ENCODE results near the gene TBC1D22A.

TBC1D22A gene

DNA sequence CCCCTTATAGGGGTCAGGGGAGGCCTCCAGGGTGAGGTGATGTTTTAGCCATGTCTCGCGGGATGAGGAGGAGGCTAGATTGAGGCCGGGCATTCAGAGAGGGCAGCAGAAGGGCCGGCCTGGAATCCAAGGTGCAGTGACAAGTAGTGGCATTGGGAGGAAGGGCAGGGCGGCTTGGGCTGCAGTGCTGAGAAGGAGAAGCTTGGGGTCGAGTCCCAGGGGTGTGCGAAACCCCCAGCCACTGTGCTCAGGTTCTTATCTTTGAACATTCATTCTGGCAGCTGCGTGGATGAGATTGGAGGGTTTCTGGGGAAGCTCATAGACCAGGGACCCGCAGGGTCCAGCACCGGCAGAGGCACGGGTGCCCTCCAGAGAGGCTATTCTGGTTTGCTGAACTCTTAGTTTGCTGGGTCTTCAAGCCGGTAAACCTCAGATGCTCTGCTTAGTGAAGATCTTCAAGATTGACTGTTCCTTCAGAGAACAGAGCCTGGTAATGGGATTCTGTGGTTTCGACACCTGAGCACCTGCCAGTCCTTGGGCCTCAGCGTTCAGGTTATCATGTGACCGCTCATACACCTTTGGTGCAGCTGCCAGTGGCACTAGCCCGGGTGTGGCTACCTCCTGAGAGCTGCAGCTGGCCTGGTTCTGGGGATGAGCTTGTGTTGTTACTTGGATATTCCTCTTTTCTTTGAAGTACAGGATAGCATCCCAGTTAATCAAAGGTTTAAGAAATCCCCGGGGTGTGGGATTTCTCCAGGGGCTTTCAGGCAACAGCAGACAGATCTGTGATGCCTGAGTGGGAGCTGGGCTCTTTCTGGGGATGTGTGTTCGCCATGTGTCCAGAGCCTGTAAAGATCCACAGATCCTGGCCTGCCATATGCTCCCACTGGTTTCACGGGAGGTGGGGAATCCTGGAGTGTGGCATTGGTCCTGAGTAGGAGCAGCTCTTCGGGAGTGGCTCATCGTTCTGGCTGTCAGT is 152.8 kb downstream of the TBC1D22A start:
- DNase-seq = no peak

DNA sequence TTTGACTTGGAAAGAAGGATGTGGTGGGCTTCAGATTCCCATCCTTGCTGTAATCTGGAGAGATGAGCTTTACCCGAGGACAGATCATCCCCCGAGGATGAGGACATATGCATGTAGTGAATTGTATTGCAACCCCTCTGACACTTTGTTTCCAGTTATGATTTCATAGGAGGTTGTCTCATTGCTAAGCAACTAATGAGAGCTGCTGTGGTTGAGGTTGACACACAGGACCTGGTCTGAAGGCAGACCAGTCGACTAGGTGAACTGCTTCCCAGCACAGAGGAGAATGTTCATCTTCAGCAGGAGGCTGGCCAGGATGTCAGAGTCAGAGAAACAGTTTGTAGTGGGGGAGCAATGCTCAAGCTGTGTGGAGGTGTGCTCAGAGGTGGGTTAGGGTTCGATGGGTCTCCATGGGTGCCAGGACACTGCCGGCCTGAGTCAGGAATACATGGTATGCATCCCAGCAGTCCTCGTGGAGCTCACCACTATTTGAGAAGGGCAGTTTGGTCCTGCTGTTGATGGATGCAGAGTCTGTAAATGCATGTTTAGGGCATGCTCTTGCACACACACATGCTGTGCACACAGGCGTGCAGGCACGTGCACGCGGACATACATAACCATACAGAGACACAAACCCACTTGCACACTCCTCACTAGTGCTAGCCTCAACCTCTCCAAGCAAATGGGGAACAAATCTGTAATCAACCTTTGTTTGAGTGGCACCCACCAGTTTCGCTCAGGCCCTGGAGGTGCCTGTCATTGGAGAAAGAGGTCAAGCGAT is 153.7 kb downstream of the TBC1D22A start:
- DNase-seq = no peak

DNA sequence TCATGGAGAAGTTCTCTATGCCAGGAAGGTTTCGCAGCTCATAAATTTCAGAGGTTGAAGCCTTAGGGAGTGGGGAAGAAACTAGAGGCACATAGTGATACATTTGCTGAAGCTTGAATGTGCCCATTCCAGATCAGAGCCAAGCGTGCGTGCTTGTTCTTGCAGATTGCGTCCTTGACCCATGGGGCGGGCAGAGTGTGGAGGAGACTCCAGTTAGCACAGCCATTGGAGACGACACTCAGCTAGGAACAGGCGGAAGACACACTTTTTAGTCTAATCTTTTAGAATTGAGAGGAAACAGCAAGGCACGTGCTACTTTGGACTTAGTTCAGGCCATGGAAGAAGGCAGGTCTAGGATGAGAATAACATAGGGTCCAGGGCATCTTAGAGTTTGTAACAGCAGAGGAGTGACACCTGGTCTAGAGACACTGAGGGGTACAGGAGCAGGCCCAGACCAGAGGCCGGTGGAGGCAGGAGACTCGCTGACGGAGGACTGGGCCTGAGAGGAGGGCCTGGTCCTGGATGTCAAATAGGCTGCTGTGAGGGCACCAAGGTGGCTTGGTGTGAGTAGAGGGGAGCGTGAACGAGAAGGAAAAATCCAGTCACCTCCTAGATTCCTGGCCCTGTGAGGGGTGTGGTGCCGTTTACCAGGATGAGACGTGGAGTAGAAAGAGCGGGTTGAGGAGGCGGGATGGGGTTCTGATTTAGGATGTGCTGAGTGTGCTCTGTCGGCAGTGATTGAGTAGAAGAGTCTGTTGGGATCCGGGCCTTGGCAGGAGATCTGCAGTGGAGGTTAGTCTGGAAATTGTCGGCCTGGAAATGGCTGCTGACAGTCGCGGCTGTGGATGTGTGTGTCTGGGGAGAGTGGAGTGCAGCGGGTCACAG is 154.7 kb downstream of the TBC1D22A start:
- DNase-seq = no peak

DNA sequence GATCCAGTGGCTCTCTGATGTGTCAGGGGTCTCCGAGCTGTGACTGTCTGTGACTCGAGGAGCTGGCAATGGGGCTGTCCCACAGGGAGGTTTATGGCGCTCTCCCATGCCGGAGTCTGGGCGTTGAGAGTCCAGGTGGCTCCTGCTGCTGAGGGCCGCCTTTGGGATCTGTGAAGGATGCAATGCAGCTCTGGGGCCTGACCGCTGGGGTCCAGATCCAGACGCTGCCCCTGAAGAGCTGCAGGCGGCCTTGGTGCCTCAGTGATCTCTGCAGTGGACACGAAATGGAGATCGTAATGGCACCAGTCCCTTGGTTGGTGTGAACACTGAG is 155.3 kb downstream of the TBC1D22A start:
- DNase-seq = no peak

DNA sequence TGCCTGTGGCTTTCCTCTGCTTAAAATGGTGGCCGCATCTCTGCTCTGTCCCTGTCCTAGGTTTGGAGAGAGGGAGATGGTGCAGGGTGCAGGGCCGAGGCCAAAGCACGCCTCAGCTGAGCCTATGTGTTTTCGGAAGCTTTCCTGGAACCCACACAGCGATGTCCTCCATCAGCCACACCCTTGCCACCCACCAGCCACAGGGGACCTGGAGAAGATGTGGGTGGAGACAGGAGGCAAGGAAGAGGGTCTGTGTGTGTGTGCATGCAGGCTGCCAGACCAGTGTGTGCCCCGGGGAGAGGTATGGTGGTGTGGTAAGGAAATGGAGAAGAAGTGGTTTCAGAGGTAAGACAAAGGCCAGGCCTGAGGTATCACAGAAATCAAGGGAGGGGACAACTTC is 155.7 kb downstream of the TBC1D22A start:
- DNase-seq = no peak

DNA sequence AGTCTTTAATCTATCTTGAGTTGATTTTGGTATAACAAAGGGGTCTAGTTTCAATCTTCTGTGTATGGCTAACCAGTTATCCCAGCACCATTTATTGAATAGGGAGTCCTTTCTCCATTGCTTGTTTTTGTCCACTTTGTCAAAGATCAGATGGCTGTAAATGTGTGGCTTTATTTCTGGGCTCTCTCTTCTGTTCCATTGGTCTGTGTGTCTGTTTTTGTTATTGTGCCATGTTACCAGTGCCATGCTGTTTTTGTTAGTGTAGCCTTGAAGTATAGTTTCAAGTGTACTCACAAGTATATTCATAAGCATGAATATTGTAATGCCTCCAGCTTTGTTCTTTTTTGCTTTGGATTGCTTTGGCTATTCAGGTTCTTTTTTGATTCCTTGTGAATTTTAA is 159.6 kb downstream of the TBC1D22A start:
- no peak for DNase-seq

DNA sequence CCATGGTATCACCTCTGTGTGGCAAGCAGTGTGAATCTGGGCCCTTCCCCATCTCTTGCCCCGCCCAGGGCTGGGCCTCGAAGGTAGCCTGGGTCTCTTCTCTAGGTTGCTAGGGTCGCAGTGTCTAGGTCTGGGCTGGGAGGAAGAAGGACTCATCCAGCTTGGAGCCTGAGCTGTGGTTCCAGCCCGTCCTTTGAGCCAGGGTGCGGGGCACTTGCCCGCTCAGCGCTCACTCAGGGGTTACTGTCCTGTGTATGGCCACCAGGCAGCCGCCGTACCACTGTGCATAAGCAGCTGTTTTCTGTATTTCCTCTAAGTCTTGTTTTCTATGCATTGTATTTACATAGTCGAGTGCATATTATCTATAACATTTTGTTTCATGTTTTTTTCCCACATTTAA is 160.9 kb downstream of the TBC1D22A start:
- no peak for DNase-seq

DNA sequence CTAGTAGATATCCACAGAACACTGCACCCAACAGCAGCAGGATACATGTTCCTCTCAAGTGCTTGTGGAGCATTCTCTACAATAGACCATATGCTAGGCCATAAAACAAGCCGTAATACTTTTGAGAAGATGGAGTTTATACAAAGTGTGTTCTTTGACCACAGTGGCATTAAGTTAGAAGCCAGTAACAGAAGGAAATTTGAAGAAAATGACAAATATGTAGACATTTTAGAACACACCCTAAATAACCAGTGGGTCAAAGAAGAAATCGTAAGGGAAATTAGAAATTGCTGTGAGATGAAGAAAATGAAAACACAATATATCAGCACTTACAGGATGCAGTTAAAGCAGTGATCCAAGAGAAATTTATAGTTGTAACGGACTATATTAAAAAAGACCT is 163.4 kb downstream of the TBC1D22A start:
- DNase-seq = no peak

DNA sequence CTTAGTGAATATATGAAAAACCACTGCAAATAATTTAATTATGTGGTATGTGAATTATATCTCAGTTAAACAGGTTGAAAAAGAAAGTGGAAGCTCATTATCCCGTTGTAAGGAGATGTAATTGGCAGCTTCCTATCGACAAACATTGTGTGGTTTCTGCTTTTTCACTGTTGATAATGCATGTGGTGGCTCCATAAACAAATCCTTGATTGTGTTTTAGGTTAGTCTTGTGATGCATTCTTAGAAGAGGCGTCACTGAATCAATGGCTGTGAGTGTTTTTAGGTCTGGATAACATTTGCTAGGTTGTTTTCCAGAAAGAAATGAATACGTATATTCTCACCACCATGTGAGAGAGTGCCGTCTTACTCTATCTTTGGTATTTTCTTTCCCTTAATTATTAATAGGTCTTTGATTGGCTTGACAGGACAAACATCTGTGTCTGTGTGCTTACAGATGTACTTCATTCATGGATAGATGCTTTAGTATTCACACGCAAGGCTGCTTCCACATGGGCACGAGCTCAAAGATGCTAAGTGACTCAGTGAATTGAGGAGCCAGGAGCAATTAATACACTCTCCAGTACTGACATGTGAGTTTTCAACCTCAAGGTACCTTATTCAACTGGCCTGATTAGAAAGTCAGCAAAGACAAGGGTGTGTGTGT is 166.7 kb downstream of the TBC1D22A start:
- no peak for DNase-seq

DNA sequence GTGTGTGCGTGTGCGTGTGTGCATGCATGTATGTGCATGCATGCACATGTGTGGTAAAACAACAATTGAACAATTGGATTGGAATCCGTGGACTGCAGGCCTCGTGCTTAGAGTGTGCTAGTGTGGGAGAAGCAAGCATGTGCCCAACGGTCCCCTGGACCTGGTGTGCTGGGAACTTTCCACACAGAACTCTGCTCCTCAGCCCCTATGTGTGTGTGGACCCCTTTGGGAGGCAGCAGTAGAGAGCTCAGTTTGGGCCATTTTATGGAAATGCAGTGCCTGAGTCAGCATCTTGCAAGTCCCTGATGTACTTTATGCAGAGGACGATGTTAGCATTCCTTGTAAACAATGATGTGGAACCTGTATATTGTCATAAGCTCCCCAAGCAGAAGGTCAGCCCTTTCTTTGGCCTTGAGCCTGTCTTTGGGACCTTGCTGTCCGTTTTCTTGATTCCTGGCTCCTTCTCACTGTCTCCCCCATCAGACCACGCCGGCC is 167.3 kb downstream of the TBC1D22A start:
- no peak for DNase-seq

DNA sequence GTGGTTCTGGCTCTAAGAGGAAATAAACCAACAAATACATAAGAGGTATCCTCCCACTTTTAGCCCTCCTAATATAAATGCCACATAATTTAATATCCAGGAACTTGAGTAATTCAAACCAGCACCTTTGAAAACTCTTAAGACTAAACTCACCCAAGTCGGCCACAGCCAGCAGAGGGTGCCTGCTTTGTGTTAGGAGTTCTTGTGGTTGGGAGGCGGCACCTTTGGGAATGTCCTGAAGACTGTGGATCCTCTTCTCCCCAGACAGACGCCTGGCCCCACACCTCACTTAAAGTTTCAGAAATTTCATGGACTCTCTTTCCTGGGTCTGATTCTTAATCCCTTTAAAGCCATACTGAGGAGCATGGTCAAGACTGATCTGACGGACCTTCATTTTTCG is 169.0 kb downstream of the TBC1D22A start:
- no peak for DNase-seq

DNA sequence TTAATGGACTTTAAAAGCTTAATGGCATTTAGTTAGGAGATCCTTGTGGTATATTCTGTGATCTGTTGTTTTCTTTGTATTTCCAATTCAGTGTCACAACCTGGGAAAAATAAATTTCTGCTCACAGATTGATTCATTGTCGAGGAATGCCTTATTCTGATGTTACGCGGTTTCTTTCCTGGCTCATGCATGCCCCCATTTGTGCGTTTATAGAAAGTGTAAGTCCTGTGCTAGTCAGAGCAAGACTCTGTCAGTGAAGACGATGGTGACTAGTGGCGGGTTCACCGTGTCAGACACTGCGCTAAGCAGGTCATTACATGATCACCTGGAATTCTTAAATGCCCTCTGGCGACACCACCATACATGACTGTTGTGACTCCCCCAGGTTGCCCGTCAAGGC is 169.4 kb downstream of the TBC1D22A start:
- no peak for DNase-seq

DNA sequence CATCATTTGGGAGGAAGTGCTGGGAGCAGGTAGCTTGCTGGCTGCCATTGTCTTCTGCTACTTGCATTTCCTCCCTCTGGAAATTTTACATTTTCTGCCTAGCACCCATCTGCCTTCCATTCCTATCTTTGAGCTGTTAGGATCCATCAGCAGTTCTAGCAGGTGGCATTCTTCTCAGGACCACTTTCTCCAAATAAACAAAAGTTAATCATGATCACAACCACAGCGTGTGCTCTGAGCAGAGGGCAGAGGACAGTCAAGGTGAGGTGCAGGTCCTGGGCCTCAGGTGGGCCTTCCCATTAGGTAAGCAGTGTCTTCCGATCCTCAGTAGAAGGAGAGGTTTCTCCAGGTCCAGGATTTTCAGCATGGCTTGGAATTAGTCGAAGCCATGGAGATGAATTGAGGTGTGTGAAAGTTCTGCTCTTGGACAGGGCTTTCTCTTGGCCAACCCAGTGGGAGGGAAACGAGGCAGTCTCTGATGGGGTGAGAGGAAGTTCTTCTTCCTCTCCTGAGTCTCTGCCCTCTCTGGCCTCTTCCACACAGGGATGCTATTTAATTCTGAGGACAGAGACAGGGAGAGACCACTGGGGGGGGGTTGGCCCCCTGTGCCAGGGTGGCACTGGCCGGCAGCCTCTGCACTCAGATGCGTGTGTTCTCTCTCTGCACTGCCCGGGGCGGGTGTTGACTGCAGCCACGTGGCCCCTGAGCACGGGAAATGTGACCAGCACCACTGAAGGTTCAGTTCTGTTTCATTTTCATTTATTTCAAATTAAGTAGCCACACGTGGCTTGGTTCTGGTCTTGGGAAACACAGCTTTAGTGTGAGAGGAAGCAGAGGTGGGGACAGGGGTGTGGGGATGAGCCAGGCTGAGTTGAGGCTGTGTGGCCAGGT is 170.8 kb downstream of the TBC1D22A start:
- no peak for DNase-seq

DNA sequence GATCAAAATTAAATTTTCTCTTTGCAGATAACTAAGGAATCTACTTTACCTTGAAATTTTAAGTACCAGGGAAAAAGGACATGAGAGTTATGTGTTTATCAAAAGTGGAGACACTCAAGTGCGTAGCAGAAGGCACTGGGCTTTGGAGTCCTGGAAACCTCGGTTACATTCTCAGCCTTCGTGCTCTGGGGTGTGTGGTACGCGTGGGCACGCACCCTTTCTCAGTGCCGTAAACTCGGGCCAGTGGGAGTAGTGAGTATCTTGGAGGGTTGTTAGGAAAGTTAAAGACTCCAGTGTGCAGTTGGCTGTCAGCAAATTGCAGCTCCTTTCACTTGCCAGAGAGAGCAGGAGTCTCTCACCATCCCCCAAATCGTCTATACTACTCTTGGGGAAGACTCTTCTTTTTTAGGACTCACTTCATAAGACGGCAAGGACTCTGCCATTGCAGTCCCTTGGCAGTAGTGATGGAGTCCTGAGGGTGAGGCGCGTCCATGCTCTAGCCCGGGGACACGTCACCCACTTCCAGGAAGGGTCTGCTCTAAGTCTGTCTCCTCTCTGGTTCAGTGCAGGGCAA is 171.8 kb downstream of the TBC1D22A start:
- no peak for DNase-seq

DNA sequence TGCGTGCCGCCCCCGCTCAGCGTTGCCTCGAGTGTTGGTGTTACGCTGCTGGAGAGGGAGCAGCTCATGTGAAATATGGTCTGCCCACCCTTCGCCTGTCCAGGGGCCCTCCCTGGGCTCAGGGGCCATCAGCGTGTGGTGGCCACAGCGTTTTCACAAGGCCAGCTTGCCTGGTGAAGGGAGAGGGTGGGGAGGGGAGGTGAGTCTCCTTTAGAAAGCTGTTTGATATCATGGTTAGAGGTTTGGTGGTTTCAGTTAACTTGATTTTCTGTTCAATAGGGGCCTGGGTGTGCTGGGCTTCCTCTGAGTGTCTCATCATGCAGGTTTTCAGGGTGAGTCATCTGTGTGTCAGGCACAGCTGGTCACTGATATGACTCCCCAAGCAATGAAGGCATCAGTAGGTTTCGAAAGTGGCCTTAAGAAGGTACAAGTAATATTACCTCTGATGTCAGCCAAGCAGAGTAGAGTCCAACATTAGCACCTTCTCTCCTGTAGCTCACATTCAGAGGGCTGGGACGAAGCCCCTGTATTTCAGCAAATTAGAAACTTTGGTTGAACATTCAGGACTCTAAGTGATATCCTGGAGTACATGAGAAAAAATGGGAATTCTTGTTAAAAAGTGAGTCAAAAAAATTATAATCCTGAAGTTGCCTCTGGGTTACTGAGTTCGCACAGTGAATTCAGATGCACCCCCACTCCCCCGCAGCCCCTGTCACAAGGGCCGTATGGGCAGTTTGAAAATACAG is 172.5 kb downstream of the TBC1D22A start:
- no peak for DNase-seq

DNA sequence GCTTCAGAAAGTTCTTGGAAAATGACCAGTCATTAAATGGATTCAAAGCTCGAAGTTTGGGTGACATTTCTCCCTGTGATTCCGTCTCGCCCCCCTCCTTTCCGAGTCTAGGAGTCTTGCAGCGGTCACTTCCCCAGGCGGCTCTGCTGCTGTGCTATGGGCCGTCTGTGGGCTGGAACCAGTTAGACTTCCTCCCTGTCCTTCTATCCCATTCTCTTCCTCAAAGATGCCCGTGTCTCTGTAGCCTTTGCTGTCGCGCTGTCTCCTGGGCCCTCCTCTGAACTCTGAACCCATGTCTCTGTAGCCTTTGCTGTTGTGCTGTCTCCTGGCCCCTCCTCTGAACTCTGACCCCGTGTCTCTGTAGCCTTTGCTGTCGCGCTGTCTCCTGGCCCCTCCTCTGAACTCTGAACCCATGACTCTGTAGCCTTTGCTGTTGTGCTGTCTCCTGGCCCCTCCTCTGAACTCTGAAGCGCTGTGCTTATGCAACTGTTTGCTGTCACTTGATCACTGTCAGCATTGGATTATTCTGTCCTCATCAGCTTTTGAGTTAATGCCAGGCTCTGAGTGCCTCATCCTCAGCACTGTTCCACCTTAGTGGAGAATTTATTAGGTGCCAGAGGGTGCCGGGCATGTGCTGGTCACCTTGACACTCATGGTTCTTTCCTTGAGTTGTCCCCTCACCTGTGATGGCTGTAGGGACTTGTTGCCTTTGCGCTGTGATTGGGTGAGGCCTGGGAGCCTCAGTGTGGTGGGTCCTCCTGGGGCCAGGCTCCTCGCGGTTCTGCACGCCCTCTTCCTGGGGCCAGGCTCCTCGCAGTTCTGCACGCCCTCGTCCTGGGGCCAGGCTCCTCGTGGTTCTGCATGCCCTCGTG is 173.3 kb downstream of the TBC1D22A start:
- no peak for DNase-seq

DNA sequence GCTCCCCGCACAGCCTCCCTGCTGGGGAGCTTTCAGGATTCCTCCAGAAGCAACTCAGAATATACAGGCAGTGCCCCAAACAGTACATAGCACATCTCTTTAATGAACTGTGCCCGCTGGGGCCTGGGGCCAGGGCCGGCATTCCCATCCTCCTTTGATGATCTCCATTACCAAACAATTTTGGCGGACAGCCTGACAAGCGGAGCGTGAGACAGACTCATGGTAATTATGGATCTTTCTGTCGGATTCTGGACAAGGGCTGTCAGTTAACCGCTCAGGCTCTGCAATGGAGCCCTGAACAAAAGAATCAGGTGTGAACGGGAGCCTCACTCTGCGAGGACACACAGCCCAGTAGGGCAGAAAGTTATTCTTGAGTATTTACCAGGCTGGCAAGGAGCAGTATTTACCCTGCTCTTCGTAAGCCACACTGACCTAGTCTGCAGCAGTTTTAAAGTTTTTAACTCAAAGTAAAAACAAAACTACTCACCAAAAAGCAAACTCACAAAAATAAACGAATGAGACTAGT is 174.0 kb downstream of the TBC1D22A start:
- DNase-seq = peak; percentile 77

DNA sequence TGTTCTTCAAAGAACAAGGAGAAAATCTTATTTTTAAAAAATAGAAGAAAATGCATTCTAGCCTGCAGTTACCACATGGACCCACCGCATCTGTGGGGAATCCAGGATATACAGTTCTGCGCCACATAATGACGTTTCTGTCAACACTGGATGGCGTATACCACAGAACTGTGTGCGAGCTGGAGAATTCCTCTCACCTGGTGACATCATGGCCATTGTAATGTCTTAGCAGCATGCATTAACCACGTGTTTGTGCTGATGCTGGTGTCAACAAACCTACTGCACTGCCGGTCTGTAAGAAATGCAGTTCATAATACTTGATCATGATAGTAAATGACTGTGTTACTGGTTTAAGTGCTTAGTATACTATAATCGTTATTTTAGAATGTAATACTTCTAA is 174.7 kb downstream of the TBC1D22A start:
- no peak for DNase-seq

DNA sequence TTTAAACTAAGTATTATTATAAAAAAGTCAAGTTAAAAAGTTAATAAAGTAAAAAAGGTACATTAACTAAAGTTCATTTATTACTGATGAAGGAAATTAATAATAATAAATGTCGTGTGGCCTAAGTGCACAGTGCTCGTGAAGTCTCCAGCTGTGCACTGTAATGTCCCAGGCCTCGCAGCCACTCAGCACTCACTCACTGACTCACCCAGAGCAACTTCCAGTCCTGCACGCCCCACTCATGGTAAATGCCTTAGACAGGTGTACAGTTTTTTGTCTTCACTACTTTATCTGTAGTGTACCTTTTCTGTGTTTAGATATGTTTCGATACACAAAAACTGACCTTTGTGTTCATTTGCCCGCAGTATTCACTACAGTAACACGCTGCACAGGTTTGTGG is 175.5 kb downstream of the TBC1D22A start:
- no peak for DNase-seq
